ENCODE results near the gene LCN1. TPM values are rescaled to one million over a fixed set of nuclear protein-coding genes. Genes with fewer than 3 reads are reported as not detected.

LCN1 gene
- total RNA-seq, 2 experiments from 2014 or later: not detected

DNA sequence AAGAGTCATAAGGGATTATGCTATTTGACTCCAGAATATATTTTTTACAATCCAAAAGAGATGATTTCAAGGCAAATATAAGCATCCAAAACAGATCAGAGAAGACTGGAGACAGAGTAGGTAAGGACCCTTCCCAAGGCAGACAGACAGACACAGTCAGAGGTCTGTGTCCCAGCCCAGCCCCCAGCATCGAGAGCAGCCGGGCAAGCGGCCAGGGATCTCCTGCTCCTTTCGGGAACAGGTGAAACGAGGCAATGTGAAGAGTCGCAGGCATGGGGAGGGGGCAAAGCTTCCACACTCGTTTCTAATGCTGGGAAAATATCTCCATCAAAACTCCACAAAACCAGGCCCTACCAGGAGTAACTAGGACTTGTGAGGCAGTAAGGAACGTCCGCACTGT lies 46.1 kb downstream of the LCN1 start:
- intact Hi-C loops (cut with micrococcal nuclease; ENCODE audit: unreplicated experiment): no loop called here
- no TSS peak for BruUV-seq (replicated peaks)

DNA sequence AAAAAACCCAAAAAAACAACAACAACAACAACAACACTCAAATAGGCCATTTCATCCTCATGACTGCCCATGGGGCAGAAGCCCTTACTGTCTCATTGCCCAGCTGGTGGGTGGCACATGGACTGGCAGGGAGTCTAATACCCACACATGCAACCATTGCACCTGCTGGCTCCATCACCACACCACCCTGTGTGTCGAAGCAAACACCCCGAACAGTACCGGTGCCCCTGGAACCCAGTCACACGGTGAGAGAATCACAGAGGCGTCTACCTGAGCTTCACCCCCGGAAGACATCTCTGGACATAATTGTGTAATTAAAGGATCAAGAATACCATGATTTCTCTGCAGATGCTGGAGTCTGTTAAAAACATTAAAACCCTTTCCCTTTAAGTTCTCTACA lies 46.8 kb downstream of the LCN1 start:
- H4K20me1 ChIP-seq (ENCODE audit: insufficient read depth, low read length): no peaks in the 10 kb centered on the region
- H3K4me3 ChIP-seq (ENCODE audit: low read depth, low read length, poor library complexity, severe bottlenecking): no peak overlapping the region
- H3K4me2 ChIP-seq (ENCODE audit: low read length): no peak overlapping the region
- H3K9me2 ChIP-seq (ENCODE audit: insufficient read depth, low read length): no peaks in the 10 kb centered on the region
- TF ChIP-seq EZH2phosphoT487 (IDR thresholded peaks at IDR 0.05; ENCODE audit: borderline replicate concordance, low read depth, low read length): no peak
- TF ChIP-seq, protein P1, sequence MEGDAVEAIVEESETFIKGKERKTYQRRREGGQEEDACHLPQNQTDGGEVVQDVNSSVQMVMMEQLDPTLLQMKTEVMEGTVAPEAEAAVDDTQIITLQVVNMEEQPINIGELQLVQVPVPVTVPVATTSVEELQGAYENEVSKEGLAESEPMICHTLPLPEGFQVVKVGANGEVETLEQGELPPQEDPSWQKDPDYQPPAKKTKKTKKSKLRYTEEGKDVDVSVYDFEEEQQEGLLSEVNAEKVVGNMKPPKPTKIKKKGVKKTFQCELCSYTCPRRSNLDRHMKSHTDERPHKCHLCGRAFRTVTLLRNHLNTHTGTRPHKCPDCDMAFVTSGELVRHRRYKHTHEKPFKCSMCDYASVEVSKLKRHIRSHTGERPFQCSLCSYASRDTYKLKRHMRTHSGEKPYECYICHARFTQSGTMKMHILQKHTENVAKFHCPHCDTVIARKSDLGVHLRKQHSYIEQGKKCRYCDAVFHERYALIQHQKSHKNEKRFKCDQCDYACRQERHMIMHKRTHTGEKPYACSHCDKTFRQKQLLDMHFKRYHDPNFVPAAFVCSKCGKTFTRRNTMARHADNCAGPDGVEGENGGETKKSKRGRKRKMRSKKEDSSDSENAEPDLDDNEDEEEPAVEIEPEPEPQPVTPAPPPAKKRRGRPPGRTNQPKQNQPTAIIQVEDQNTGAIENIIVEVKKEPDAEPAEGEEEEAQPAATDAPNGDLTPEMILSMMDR (conservative IDR thresholded peaks at IDR 0.05; ENCODE audit: low read length): no peak
- no peaks in the 10 kb centered on the region for H3K9me3 ChIP-seq (ENCODE audit: low read length)
- intact Hi-C loops (cut with micrococcal nuclease; ENCODE audit: unreplicated experiment): no loop called here
- H3K4me1 ChIP-seq (ENCODE audit: insufficient read depth, low read length, poor library complexity, severe bottlenecking): no peaks in the 10 kb centered on the region
- H3K36me3 ChIP-seq (ENCODE audit: insufficient read depth, low read length): no peaks in the 10 kb centered on the region
- DNase-seq (ENCODE audit: low spot score): no peak
- ChIA-PET POLR2A (no interaction called here), CTCF (ENCODE audit: unreplicated experiment) (no interaction called here)
- no TSS peak for BruUV-seq (replicated peaks)
- H2AFZ ChIP-seq (ENCODE audit: low read length): no peak overlapping the region
- H3K27ac ChIP-seq (ENCODE audit: low read depth, low read length, poor library complexity, severe bottlenecking): no peak overlapping the region
- H3K79me2 ChIP-seq (ENCODE audit: insufficient read depth, low read depth, low read length): no peaks in the 10 kb centered on the region

More for the DNA sequence above, 46.1 kb downstream of the LCN1 start:
- POLR2A ChIA-PET: no interaction called here
- H4K20me1 ChIP-seq (ENCODE audit: insufficient read depth, low read length): no peaks in the 10 kb centered on the region
- H3K4me2 ChIP-seq (ENCODE audit: low read length): no peak overlapping the region
- H3K36me3 ChIP-seq (ENCODE audit: insufficient read depth, low read length): no peaks in the 10 kb centered on the region
- H2AFZ ChIP-seq (ENCODE audit: low read length): no peak overlapping the region
- H3K9me3 ChIP-seq (ENCODE audit: low read length): no peaks in the 10 kb centered on the region
- TF ChIP-seq EZH2phosphoT487 (IDR thresholded peaks at IDR 0.05; ENCODE audit: borderline replicate concordance, low read depth, low read length): no peak
- CTCF ChIA-PET (ENCODE audit: unreplicated experiment): no interaction called here
- H3K27ac ChIP-seq (ENCODE audit: low read depth, low read length, poor library complexity, severe bottlenecking): no peak overlapping the region
- DNase-seq (ENCODE audit: low spot score): no peak
- no peak overlapping the region for H3K4me3 ChIP-seq (ENCODE audit: low read depth, low read length, poor library complexity, severe bottlenecking)
- H3K79me2 ChIP-seq (ENCODE audit: insufficient read depth, low read depth, low read length): no peaks in the 10 kb centered on the region
- no peaks in the 10 kb centered on the region for H3K4me1 ChIP-seq (ENCODE audit: insufficient read depth, low read length, poor library complexity, severe bottlenecking)
- no peaks in the 10 kb centered on the region for H3K9me2 ChIP-seq (ENCODE audit: insufficient read depth, low read length)

DNA sequence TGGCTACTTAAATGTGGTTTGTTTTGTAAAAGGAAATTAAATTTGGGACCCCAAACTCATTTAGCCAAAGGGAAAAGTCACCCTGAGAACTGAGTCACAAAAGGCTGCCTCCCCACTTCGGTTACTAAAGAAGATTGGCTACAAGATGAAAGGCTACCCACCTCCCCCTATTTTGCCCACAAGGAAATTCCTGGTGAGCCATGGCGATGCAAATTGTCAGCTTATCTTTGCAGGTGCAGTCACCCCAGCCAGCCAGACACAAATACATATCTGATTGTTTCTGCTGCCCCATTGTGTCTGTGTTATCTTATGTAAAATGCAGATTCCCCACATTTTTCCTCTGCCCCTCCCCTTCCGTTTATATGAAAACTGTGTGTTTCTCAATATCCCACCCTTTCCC lies 49.2 kb downstream of the LCN1 start:
- no peaks in the 10 kb centered on the region for H4K20me1 ChIP-seq (ENCODE audit: insufficient read depth, low read length)
- ChIA-PET POLR2A (no interaction called here), CTCF (ENCODE audit: unreplicated experiment) (no interaction called here)
- TF ChIP-seq, protein P1 (conservative IDR thresholded peaks at IDR 0.05; ENCODE audit: low read length): no peak
- TF ChIP-seq EZH2phosphoT487 (IDR thresholded peaks at IDR 0.05; ENCODE audit: borderline replicate concordance, low read depth, low read length): no peak
- intact Hi-C loops (cut with micrococcal nuclease; ENCODE audit: unreplicated experiment): no loop called here
- BruUV-seq (replicated peaks): no TSS peak
- H3K9me3 ChIP-seq (ENCODE audit: low read length): no peaks in the 10 kb centered on the region
- H3K4me3 ChIP-seq (ENCODE audit: low read depth, low read length, poor library complexity, severe bottlenecking): no peak overlapping the region
- no peak overlapping the region for H2AFZ ChIP-seq (ENCODE audit: low read length)
- no peaks in the 10 kb centered on the region for H3K4me1 ChIP-seq (ENCODE audit: insufficient read depth, low read length, poor library complexity, severe bottlenecking)
- no peak overlapping the region for H3K27ac ChIP-seq (ENCODE audit: low read depth, low read length, poor library complexity, severe bottlenecking)
- no peak overlapping the region for H3K4me2 ChIP-seq (ENCODE audit: low read length)
- no peak for DNase-seq (ENCODE audit: low spot score)
- no peaks in the 10 kb centered on the region for H3K79me2 ChIP-seq (ENCODE audit: insufficient read depth, low read depth, low read length)
- H3K9me2 ChIP-seq (ENCODE audit: insufficient read depth, low read length): no peaks in the 10 kb centered on the region
- H3K36me3 ChIP-seq (ENCODE audit: insufficient read depth, low read length): no peaks in the 10 kb centered on the region
